Prostate gland (tissue), 2 donors: ENCODE measurements around the gene NME3. TPM values are rescaled to one million over a fixed set of nuclear protein-coding genes. Genes with fewer than 3 reads are reported as not detected.
"Not testable (repeated sequence)": the region's sequence is repeated elsewhere in the genome, so short reads cannot be mapped to it uniquely, and the experiment has no call there.

Experiments used
- DNase-seq: peaks from one replicate; pipeline ENCODE4 v3.0.0-alpha.2; 2019; ENCODE audit warnings: low spot score
- H3K27ac ChIP-seq, 2 donors: fragments of 200-600 bp; sonication (generic); 2 replicates each; pipeline ENCODE4 v1.5.1; 2017 to 2019
- H3K27me3 ChIP-seq: fragments of 200-600 bp; sonication (generic); replicated peaks from 2 replicates; pipeline ENCODE4 v1.5.1; 2019; ENCODE audit not compliant: insufficient read depth
- H3K36me3 ChIP-seq, 2 donors: fragments of 200-600 bp; sonication (generic); 1 replicate in 1 of 2; 2 replicates in 1 of 2; pipeline versions ENCODE4 v1.5.1 to v1.8.1; 2017 to 2019
- H3K4me1 ChIP-seq: fragments of 200-600 bp; sonication (generic); replicated peaks from 2 replicates; pipeline ENCODE4 v1.5.1; 2019
- H3K4me3 ChIP-seq, 2 donors: fragments of 200-600 bp; sonication (generic); 2 replicates each; pipeline ENCODE4 v1.5.1; 2017 to 2019
- H3K9me3 ChIP-seq: fragments of 200-600 bp; sonication (generic); 2 replicates; pipeline ENCODE4 v1.5.1; 2017
- CTCF ChIP-seq, 4 experiments: fragments of 200-600 bp in 2 of 4; fragments of 450-650 bp in 2 of 4; sonication (generic) in 2 of 4; IDR thresholded peaks; 1 replicate in 3 of 4; 2 replicates in 1 of 4; pipeline ENCODE4 v1.5.1; 2016 to 2019; ENCODE audit warnings: antibody characterized with exemption in 4 of 4, mild to moderate bottlenecking in 2 of 4, moderate library complexity in 2 of 4
- POLR2A ChIP-seq: fragments of 450-650 bp; IDR thresholded peaks from one replicate; pipeline ENCODE4 v1.6.1; 2016; ENCODE audit warnings: antibody characterized with exemption, mild to moderate bottlenecking
- POLR2AphosphoS5 ChIP-seq: sonication (generic); formaldehyde crosslinking; IDR thresholded peaks from one replicate; pipeline ENCODE4 v1.6.1; 2017; ENCODE audit warnings: antibody characterized with exemption
- whole genome bisulfite sequencing: methylation state at CpG from one replicate; pipeline ENCODE4 v1.1.5; 2018; 5-methylcytosine and 5-hydroxymethylcytosine counted together
- intact Hi-C: fragments of 100-400 bp; cut with DNase I; formaldehyde crosslinking; loops from one replicate; pipeline ENCODE4 v1.14.2; 2022
- total RNA-seq, 2 donors: library from RNA; depleted of rRNA; stranded (reverse); fragments of >200 nt; gene quantifications; one replicate each; pipeline ENCODE4 v1.1.0, GENCODE V29; 2016

The NME3 gene
- total RNA-seq, 2 donors from 2014 or later = 135 to 252 TPM

GRCh38 chr16:1734816-1735215, 36.5 kb downstream of the NME3 start:
- Histone ChIP-seq H3K36me3 (peaks cover 0 to 11% of the 10 kb centered on the region in 2 donors), H3K4me1 (no peaks in the 10 kb centered on the region), H3K4me3 (no peak overlapping the region), H3K27ac (no peak overlapping the region), H3K9me3 (no peaks in the 10 kb centered on the region), H3K27me3 (no peaks in the 10 kb centered on the region)
- TF ChIP-seq POLR2AphosphoS5 (no peak), CTCF (IDR thresholded peaks at IDR 0.05) (no peak), POLR2A (no peak)
- WGBS = 96% methylated on average over 21 of the region's 22 CpGs
- intact Hi-C loops = no loop called here
- DNase-seq = no peak

DNA sequence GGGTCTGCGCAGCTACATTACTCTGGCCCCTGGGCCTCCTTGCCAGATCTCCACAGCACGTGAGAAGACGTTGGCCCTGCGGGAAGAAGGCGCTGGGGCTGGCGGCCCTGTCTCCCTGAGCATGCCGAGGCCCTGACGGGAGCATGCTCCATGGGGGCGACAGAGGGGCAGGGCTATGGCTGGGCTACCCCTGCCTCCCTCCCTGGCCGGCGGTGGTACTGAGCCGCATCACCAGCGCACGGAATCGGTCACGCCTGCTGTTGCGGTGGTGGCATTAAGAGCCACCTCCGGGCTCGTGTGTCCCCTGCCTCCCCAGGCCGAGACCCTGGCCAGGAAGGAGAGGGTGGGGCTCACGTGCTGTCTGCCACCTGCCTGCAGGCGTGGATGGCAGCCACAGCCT, 37.2 kb downstream of the NME3 start:
- no peak for TF ChIP-seq POLR2A
- no peak for TF ChIP-seq CTCF (IDR thresholded peaks at IDR 0.05)
- no peak for TF ChIP-seq POLR2AphosphoS5
- Histone ChIP-seq H3K27ac (no peak overlapping the region), H3K9me3 (no peaks in the 10 kb centered on the region), H3K36me3 (peaks cover 0 to 16% of the 10 kb centered on the region in 2 donors), H3K4me1 (no peaks in the 10 kb centered on the region), H3K4me3 (no peak overlapping the region), H3K27me3 (no peaks in the 10 kb centered on the region)
- WGBS = 83% methylated on average over 1 of the region's 22 CpGs
- DNase-seq = no peak
- intact Hi-C loops = no loop called here

DNA sequence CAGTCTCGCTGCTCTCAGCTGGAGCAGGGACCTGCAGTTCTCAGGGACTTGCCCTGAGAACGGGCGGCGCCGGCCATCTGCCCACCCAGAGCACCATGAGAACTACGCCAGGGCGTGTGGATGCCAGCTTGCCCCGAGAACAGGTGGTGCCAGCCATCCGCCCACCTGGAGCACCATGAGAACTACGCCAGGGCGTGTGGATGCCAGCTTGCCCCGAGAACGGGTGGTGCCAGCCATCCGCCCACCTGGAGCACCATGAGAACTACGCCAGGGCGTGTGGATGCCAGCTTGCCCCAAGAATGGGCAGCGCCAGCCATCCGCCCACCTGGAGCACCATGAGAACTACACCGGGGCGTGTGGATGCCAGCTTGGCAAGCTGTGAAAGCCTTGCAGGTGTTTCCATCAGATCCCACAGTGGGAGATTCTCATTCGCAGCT, 38.8 kb downstream of the NME3 start:
- 74% methylated on average over 21 of the region's 21 CpGs for WGBS
- H3K4me3 ChIP-seq, DNase-seq, H3K27ac ChIP-seq, H3K4me1 ChIP-seq, H3K9me3 ChIP-seq, intact Hi-C loops, H3K27me3 ChIP-seq: not testable (repeated sequence)
- peaks cover 0 to 30% of the 10 kb centered on the region in 2 donors for H3K36me3 ChIP-seq

- DNase-seq = no peak
- 82% methylated on average over 14 of the region's 14 CpGs for WGBS
- Histone ChIP-seq H3K36me3 (peaks cover 0 to 33% of the 10 kb centered on the region in 2 donors), H3K27ac (no peak overlapping the region), H3K27me3 (no peaks in the 10 kb centered on the region), H3K4me1 (no peaks in the 10 kb centered on the region), H3K9me3 (no peaks in the 10 kb centered on the region), H3K4me3 (no peak overlapping the region)
- TF ChIP-seq POLR2AphosphoS5 (no peak), POLR2A (no peak), CTCF (IDR thresholded peaks at IDR 0.05) (no peak)
- intact Hi-C loops = no loop called here
These were observed 39.3 kb downstream of the NME3 start for GRCh38 chr16:1732071-1732470.

GRCh38 chr16:1731603-1732002, 39.7 kb downstream of the NME3 start:
- intact Hi-C loops = no loop called here
- Histone ChIP-seq H3K27me3 (no peaks in the 10 kb centered on the region), H3K4me3 (no peak overlapping the region), H3K9me3 (no peaks in the 10 kb centered on the region), H3K27ac (no peak overlapping the region), H3K36me3 (peaks cover 0 to 33% of the 10 kb centered on the region in 2 donors), H3K4me1 (no peaks in the 10 kb centered on the region)
- TF ChIP-seq POLR2A = no peak
- no peak for TF ChIP-seq CTCF (IDR thresholded peaks at IDR 0.05)
- no peak for TF ChIP-seq POLR2AphosphoS5
- no peak for DNase-seq
- WGBS = 61% methylated on average over 7 of the region's 7 CpGs
